Smooth muscle cell (in vitro differentiated cells): ENCODE measurements around the gene PALLD. TPM values are rescaled to one million over a fixed set of nuclear protein-coding genes. Genes with fewer than 3 reads are reported as not detected.

Experiments used
- DNase-seq: peaks from one replicate; lab custom pipeline; 2025; ENCODE audit not compliant: unreplicated experiment; lab: John Stamatoyannopoulos, UW
- H2AFZ ChIP-seq: fragments of 200-600 bp; sonication (generic); 2 replicates; pipeline ENCODE4 v1.6.0; 2016; ENCODE audit warnings: antibody characterized with exemption, low read depth, mild to moderate bottlenecking
- H3F3A ChIP-seq: fragments of 200-600 bp; sonication (generic); 2 replicates; pipeline ENCODE4 v1.6.0; 2017; ENCODE audit warnings: antibody characterized with exemption, low read depth
- H3K27ac ChIP-seq: fragments of 200-600 bp; sonication (generic); 2 replicates; pipeline ENCODE4 v1.5.1; 2016; ENCODE audit warnings: low read depth, mild to moderate bottlenecking
- H3K27me3 ChIP-seq: fragments of 200-600 bp; sonication (generic); 2 replicates; pipeline ENCODE4 v1.6.1; 2016; ENCODE audit warnings: low read depth, mild to moderate bottlenecking
- H3K36me3 ChIP-seq: fragments of 200-600 bp; sonication (generic); 2 replicates; pipeline ENCODE4 v1.5.1; 2016; ENCODE audit warnings: low read depth
- H3K4me1 ChIP-seq: fragments of 200-600 bp; sonication (generic); 2 replicates; pipeline ENCODE4 v1.5.1; 2016; ENCODE audit warnings: low read depth
- H3K4me2 ChIP-seq: fragments of 200-600 bp; sonication (generic); 2 replicates; pipeline ENCODE4 v1.6.0; 2016; ENCODE audit warnings: mild to moderate bottlenecking
- H3K4me3 ChIP-seq: fragments of 200-600 bp; sonication (generic); 2 replicates; pipeline ENCODE4 v1.5.1; 2016; ENCODE audit warnings: mild to moderate bottlenecking
- H3K79me2 ChIP-seq: fragments of 200-600 bp; sonication (generic); 2 replicates; pipeline ENCODE4 v1.6.0; 2016; ENCODE audit warnings: low read depth, mild to moderate bottlenecking
- H3K9ac ChIP-seq: fragments of 200-600 bp; sonication (generic); 2 replicates; pipeline ENCODE4 v1.6.0; 2016; ENCODE audit warnings: low read depth
- H3K9me3 ChIP-seq: fragments of 200-600 bp; sonication (generic); replicated peaks from 2 replicates; pipeline ENCODE4 v1.5.1; 2016; ENCODE audit warnings: low read depth
- H4K20me1 ChIP-seq: fragments of 200-600 bp; sonication (generic); 2 replicates; pipeline ENCODE4 v1.6.0; 2016; ENCODE audit warnings: low read depth
- WGBS: methylation state at CpG from one replicate; pipeline ENCODE4 v1.1.7; 2016; ENCODE audit warnings: low lambda C conversion rate; 5-methylcytosine and 5-hydroxymethylcytosine counted together
- polyA plus RNA-seq: library from polyadenylated mRNA; unstranded; fragments of >200 nt; fragmentation: Nextera tagmentation; extraction: Ambion mirVana; gene quantifications from 2 replicates; pipeline ENCODE4 v1.2.1, GENCODE V29; 2016
- total RNA-seq: library from RNA; depleted of rRNA; stranded (reverse); fragments of >200 nt; gene quantifications from 2 replicates; pipeline ENCODE4 v1.2.3, GENCODE V29; 2014
- TF ChIP-seq, protein P1 (sequence below): fragments of 200-600 bp; sonication (generic); IDR thresholded peaks from 2 replicates; pipeline ENCODE4 v1.5.1; 2017; ENCODE audit warnings: borderline replicate concordance, mild to moderate bottlenecking, antibody characterized with exemption; ENCODE audit not compliant: insufficient read depth, poor library complexity, severe bottlenecking

Gene PALLD
- total and polyA plus RNA-seq, 2 experiments from 2014 or later: 354 to 415 TPM

GRCh38 chr4:168562041-168562571 is 65.3 kb downstream of the PALLD start:
- Histone ChIP-seq H3K36me3 (no peaks in the 10 kb centered on the region), H3K4me1 (peaks cover 24% of the 10 kb centered on the region), H3K4me3 (no peak overlapping the region), H3K9me3 (no peaks in the 10 kb centered on the region), H3K27ac (peak overlapping the region; percentile 86), H3K27me3 (no peaks in the 10 kb centered on the region), H4K20me1 (no peaks in the 10 kb centered on the region), H2AFZ (peak overlapping the region; percentile 67), H3K79me2 (no peaks in the 10 kb centered on the region), H3F3A (peaks cover 32% of the 10 kb centered on the region), H3K9ac (peak overlapping the region; percentile 39), H3K4me2 (peak overlapping the region; percentile 73)
- TF ChIP-seq, protein P1, sequence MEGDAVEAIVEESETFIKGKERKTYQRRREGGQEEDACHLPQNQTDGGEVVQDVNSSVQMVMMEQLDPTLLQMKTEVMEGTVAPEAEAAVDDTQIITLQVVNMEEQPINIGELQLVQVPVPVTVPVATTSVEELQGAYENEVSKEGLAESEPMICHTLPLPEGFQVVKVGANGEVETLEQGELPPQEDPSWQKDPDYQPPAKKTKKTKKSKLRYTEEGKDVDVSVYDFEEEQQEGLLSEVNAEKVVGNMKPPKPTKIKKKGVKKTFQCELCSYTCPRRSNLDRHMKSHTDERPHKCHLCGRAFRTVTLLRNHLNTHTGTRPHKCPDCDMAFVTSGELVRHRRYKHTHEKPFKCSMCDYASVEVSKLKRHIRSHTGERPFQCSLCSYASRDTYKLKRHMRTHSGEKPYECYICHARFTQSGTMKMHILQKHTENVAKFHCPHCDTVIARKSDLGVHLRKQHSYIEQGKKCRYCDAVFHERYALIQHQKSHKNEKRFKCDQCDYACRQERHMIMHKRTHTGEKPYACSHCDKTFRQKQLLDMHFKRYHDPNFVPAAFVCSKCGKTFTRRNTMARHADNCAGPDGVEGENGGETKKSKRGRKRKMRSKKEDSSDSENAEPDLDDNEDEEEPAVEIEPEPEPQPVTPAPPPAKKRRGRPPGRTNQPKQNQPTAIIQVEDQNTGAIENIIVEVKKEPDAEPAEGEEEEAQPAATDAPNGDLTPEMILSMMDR: no peak
- DNase-seq: no peak
- WGBS: 6% methylated on average over 3 of the region's 3 CpGs

GRCh38 chr4:168564023-168564422 is 67.2 kb downstream of the PALLD start:
- H3K36me3 ChIP-seq: no peaks in the 10 kb centered on the region
- no peak overlapping the region for H3K4me3 ChIP-seq
- H3K27me3 ChIP-seq: no peaks in the 10 kb centered on the region
- H2AFZ ChIP-seq: no peak overlapping the region
- 93% methylated on average over 3 of the region's 3 CpGs for WGBS
- DNase-seq: no peak
- H4K20me1 ChIP-seq: no peaks in the 10 kb centered on the region
- H3K27ac ChIP-seq: no peak overlapping the region
- peak overlapping the region; percentile 7 for H3K4me2 ChIP-seq
- H3K79me2 ChIP-seq: no peaks in the 10 kb centered on the region
- peaks cover 32% of the 10 kb centered on the region for H3F3A ChIP-seq
- TF ChIP-seq, protein P1: no peak
- H3K4me1 ChIP-seq: peaks cover 24% of the 10 kb centered on the region
- no peaks in the 10 kb centered on the region for H3K9me3 ChIP-seq
- H3K9ac ChIP-seq: no peak overlapping the region

GRCh38 chr4:168565130-168565529 is 68.3 kb downstream of the PALLD start:
- no peak for DNase-seq
- Histone ChIP-seq H2AFZ (no peak overlapping the region), H3K4me1 (peaks cover 24% of the 10 kb centered on the region), H3K27me3 (no peaks in the 10 kb centered on the region), H3K79me2 (no peaks in the 10 kb centered on the region), H3F3A (peaks cover 24% of the 10 kb centered on the region), H3K9me3 (no peaks in the 10 kb centered on the region), H3K4me3 (no peak overlapping the region), H3K27ac (no peak overlapping the region), H3K9ac (no peak overlapping the region), H3K36me3 (no peaks in the 10 kb centered on the region), H4K20me1 (no peaks in the 10 kb centered on the region), H3K4me2 (no peak overlapping the region)
- TF ChIP-seq, protein P1: no peak
- WGBS: 70% methylated on average over 2 of the region's 2 CpGs

DNA sequence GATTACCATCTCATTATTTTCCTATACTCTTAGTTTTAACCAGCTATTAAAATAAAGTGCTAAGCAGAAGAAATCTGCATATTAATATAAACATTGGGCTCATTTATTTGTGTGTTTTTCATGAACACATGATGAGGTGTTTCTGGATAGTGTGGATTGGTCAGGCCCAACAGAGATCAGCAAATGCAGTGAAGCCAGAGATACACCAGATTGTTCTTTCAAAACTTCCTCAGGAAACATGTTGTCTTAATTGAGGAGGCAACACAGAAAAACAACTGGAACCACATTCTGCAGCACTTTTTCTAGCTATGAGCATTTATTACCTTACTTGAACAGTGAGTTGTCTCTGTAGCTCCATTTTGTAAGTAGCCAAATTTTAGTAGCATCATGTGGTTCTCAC is 69.9 kb downstream of the PALLD start:
- Histone ChIP-seq H4K20me1 (no peaks in the 10 kb centered on the region), H3K79me2 (no peaks in the 10 kb centered on the region), H3K4me1 (peaks cover 11% of the 10 kb centered on the region), H3K4me3 (no peak overlapping the region), H3K27me3 (no peaks in the 10 kb centered on the region), H3K27ac (no peak overlapping the region), H3K9me3 (no peaks in the 10 kb centered on the region), H2AFZ (no peak overlapping the region), H3K4me2 (no peak overlapping the region), H3K9ac (no peak overlapping the region), H3F3A (peaks cover 10% of the 10 kb centered on the region), H3K36me3 (no peaks in the 10 kb centered on the region)
- DNase-seq: no peak
- TF ChIP-seq, protein P1: no peak
